Activated T-helper 1 cell treated with anti-CD3 and anti-CD28 coated beads, Interleukin-12 subunit alpha, Interleukin-12 subunit beta, Interleukin-2, Interleukin-4 antibody, amounts not matched to agents 30 ng/mL and 10 ng/mL and 1 ng/mL, durations not matched to agents 14 hours and 24 hours and 36 hours (primary cell): Measurements from ENCODE around the gene DNMT3B. TPM values are rescaled to one million over a fixed set of nuclear protein-coding genes. Genes with fewer than 3 reads are reported as not detected.
"Not testable (repeated sequence)": the region's sequence is repeated elsewhere in the genome, so short reads cannot be mapped to it uniquely, and the experiment has no call there.

Experiments used
- DNase-seq: peaks from one replicate; pipeline ENCODE4 v3.0.0; 2021; ENCODE audit warnings: low spot score
- H3K27ac Mint-ChIP-seq: one replicate; pipeline ENCODE4 v1.8.0; 2021; ENCODE audit warnings: mild to moderate bottlenecking, mixed read lengths
- H3K27me3 Mint-ChIP-seq: one replicate; pipeline ENCODE4 v1.8.0; 2022; ENCODE audit warnings: mild to moderate bottlenecking, moderate library complexity, mixed read lengths; ENCODE audit not compliant: insufficient read depth
- H3K36me3 Mint-ChIP-seq: one replicate; pipeline ENCODE4 v1.8.0; 2021; ENCODE audit warnings: low read depth, mixed read lengths
- H3K4me1 Mint-ChIP-seq: one replicate; pipeline ENCODE4 v1.8.0; 2021; ENCODE audit warnings: low read depth, mixed read lengths
- H3K4me3 Mint-ChIP-seq: one replicate; pipeline ENCODE4 v1.8.0; 2021; ENCODE audit warnings: mild to moderate bottlenecking, moderate library complexity, mixed read lengths
- H3K9me3 Mint-ChIP-seq: one replicate; pipeline ENCODE4 v1.8.0; 2021; ENCODE audit warnings: mixed read lengths
- intact Hi-C: fragments of 100-400 bp; cut with micrococcal nuclease; formaldehyde crosslinking; loops from one replicate; pipeline ENCODE4 v1.15.1; 2024
- total RNA-seq: library from RNA; stranded (reverse); gene quantifications from 2 replicates; pipeline ENCODE4 v1.2.3, GENCODE V29; 2022

DNMT3B gene
- total RNA-seq, 1 donor from 2014 or later: 0.75 TPM

- no peak for DNase-seq
- H3K36me3 Mint-ChIP-seq: no peaks in the 10 kb centered on the region
- intact Hi-C loops: no loop called here
Observed at GRCh38 chr20:32749914-32750637, 12.1 kb upstream of the DNMT3B start.

GRCh38 chr20:32751293-32751692, 10.9 kb upstream of the DNMT3B start:
- DNase-seq: no peak
- Mint-ChIP-seq H3K36me3 (no peaks in the 10 kb centered on the region), H3K9me3 (no peaks in the 10 kb centered on the region), H3K4me1 (no peaks in the 10 kb centered on the region), H3K4me3 (no peak overlapping the region), H3K27ac (no peak overlapping the region), H3K27me3 (no peaks in the 10 kb centered on the region)
- intact Hi-C loops: no loop called here

More at GRCh38 chr20:32749914-32750637, 12.1 kb upstream of the DNMT3B start:
- Mint-ChIP-seq H3K27ac (no peak overlapping the region), H3K4me1 (no peaks in the 10 kb centered on the region), H3K4me3 (no peak overlapping the region), H3K9me3 (no peaks in the 10 kb centered on the region), H3K27me3 (no peaks in the 10 kb centered on the region)

- Mint-ChIP-seq H3K36me3 (no peaks in the 10 kb centered on the region), H3K27me3 (no peaks in the 10 kb centered on the region), H3K4me1 (no peaks in the 10 kb centered on the region), H3K9me3 (no peaks in the 10 kb centered on the region), H3K27ac (no peak overlapping the region), H3K4me3 (no peak overlapping the region)
- intact Hi-C loops: no loop called here
- no peak for DNase-seq
Observed at GRCh38 chr20:32751702-32752457, 10.3 kb upstream of the DNMT3B start.

- Mint-ChIP-seq H3K27ac (no peak overlapping the region), H3K4me1 (no peaks in the 10 kb centered on the region), H3K9me3 (no peaks in the 10 kb centered on the region), H3K27me3 (no peaks in the 10 kb centered on the region), H3K36me3 (no peaks in the 10 kb centered on the region), H3K4me3 (no peak overlapping the region)
- no peak for DNase-seq
- intact Hi-C loops: no loop called here
Observed at GRCh38 chr20:32752458-32753250, 9.5 kb upstream of the DNMT3B start.

GRCh38 chr20:32753731-32754130, 8.5 kb upstream of the DNMT3B start:
- no peak overlapping the region for H3K4me3 Mint-ChIP-seq
- H3K4me1 Mint-ChIP-seq: no peaks in the 10 kb centered on the region

GRCh38 chr20:32756156-32756555, 6.0 kb upstream of the DNMT3B start:
- no peak overlapping the region for H3K27ac Mint-ChIP-seq
- H3K4me1 Mint-ChIP-seq: peaks cover 2% of the 10 kb centered on the region
- intact Hi-C loops: no loop called here
- peaks cover 2% of the 10 kb centered on the region for H3K27me3 Mint-ChIP-seq
- no peaks in the 10 kb centered on the region for H3K9me3 Mint-ChIP-seq
- no peak for DNase-seq
- no peak overlapping the region for H3K4me3 Mint-ChIP-seq
- H3K36me3 Mint-ChIP-seq: no peaks in the 10 kb centered on the region

More at GRCh38 chr20:32753731-32754130, 8.5 kb upstream of the DNMT3B start:
- peaks cover 2% of the 10 kb centered on the region for H3K27me3 Mint-ChIP-seq
- H3K27ac Mint-ChIP-seq: no peak overlapping the region
- DNase-seq: no peak
- H3K36me3 Mint-ChIP-seq: no peaks in the 10 kb centered on the region
- no peaks in the 10 kb centered on the region for H3K9me3 Mint-ChIP-seq
- intact Hi-C loops: no loop called here

GRCh38 chr20:32761417-32761830, 761 bp upstream of the DNMT3B start:
- Mint-ChIP-seq H3K9me3 (no peaks in the 10 kb centered on the region), H3K4me1 (peaks cover 12% of the 10 kb centered on the region), H3K36me3 (no peaks in the 10 kb centered on the region)

GRCh38 chr20:32762754-32763201, 593 bp downstream of the DNMT3B start:
- intact Hi-C loops: loop anchor here (1.0 kb wide), 1 partner anchor 20 kb away; no protein-coding TSS in a partner anchor
- peak; percentile 12 for DNase-seq
- Mint-ChIP-seq H3K27ac (peak overlapping the region; percentile 18), H3K27me3 (peaks cover 19% of the 10 kb centered on the region), H3K36me3 (no peaks in the 10 kb centered on the region), H3K4me1 (peaks cover 12% of the 10 kb centered on the region), H3K9me3 (no peaks in the 10 kb centered on the region), H3K4me3 (peak overlapping the region; percentile 82)

More at GRCh38 chr20:32761417-32761830, 761 bp upstream of the DNMT3B start:
- peaks cover 19% of the 10 kb centered on the region for H3K27me3 Mint-ChIP-seq
- intact Hi-C loops: no loop called here
- no peak for DNase-seq
- peak overlapping the region; percentile 72 for H3K4me3 Mint-ChIP-seq
- peak overlapping the region; percentile 6 for H3K27ac Mint-ChIP-seq

GRCh38 chr20:32763202-32764004, 1.2 kb downstream of the DNMT3B start:
- Mint-ChIP-seq H3K4me1 (peaks cover 12% of the 10 kb centered on the region), H3K9me3 (no peaks in the 10 kb centered on the region), H3K27me3 (peaks cover 17% of the 10 kb centered on the region), H3K36me3 (no peaks in the 10 kb centered on the region), H3K27ac (no peak overlapping the region), H3K4me3 (peak overlapping the region; percentile 82)
- intact Hi-C loops: no loop called here
- DNase-seq: no peak

- Mint-ChIP-seq H3K27ac (no peak overlapping the region), H3K27me3 (peaks cover 17% of the 10 kb centered on the region), H3K4me3 (peak overlapping the region; percentile 66), H3K4me1 (peaks cover 12% of the 10 kb centered on the region), H3K36me3 (no peaks in the 10 kb centered on the region), H3K9me3 (no peaks in the 10 kb centered on the region)
- no peak for DNase-seq
- intact Hi-C loops: no loop called here
Observed at GRCh38 chr20:32764005-32764960, 2.1 kb downstream of the DNMT3B start.

- H3K9me3 Mint-ChIP-seq, H3K27ac Mint-ChIP-seq, DNase-seq, H3K36me3 Mint-ChIP-seq, H3K4me3 Mint-ChIP-seq, intact Hi-C loops: not testable (repeated sequence)
- Mint-ChIP-seq H3K27me3 (peaks cover 17% of the 10 kb centered on the region), H3K4me1 (peaks cover 12% of the 10 kb centered on the region)
Observed at GRCh38 chr20:32765230-32765875, 3.2 kb downstream of the DNMT3B start.
